Chondrocyte (in vitro differentiated cells): Measurements from ENCODE around the gene CHRNA10. TPM values are rescaled to one million over a fixed set of nuclear protein-coding genes. Genes with fewer than 3 reads are reported as not detected.

ENCODE experiments used
- DNase-seq: peaks from one replicate; pipeline ENCODE4 v3.0.0; 2021; ENCODE audit warnings: mixed read lengths, low spot score
- H3K27ac Mint-ChIP-seq: one replicate; pipeline ENCODE4 v1.8.0; 2021; ENCODE audit warnings: mild to moderate bottlenecking, moderate library complexity, mixed read lengths; ENCODE audit not compliant: unreplicated experiment
- H3K27me3 Mint-ChIP-seq: 2 replicates; pipeline ENCODE4 v1.8.0; 2021; ENCODE audit warnings: low read depth, mixed read lengths
- H3K36me3 Mint-ChIP-seq: 2 replicates; pipeline ENCODE4 v1.8.0; 2021; ENCODE audit warnings: low read depth, mixed read lengths
- H3K4me1 Mint-ChIP-seq: 2 replicates; pipeline ENCODE4 v1.8.0; 2021; ENCODE audit warnings: low read depth, mild to moderate bottlenecking, mixed read lengths
- H3K4me3 Mint-ChIP-seq: one replicate; pipeline ENCODE4 v1.8.0; 2021; ENCODE audit warnings: mild to moderate bottlenecking, moderate library complexity, mixed read lengths; ENCODE audit not compliant: unreplicated experiment
- H3K9me3 Mint-ChIP-seq: 2 replicates; pipeline ENCODE4 v1.8.0; 2021; ENCODE audit warnings: low read depth, mixed read lengths
- CTCF ChIP-seq: fragments of 200-600 bp; sonication (generic); IDR thresholded peaks from 2 replicates; pipeline ENCODE4 v1.5.0; 2021; ENCODE audit warnings: antibody characterized with exemption, mild to moderate bottlenecking, moderate library complexity
- long read RNA-seq: library from polyadenylated mRNA; stranded (forward); transcript quantifications from one replicate; pipeline ENCODE4 v2.0.0, GENCODE V29; 2021
- total RNA-seq: library from RNA; stranded (reverse); gene quantifications from 3 replicates; pipeline ENCODE4 v1.2.1, GENCODE V29; 2021

Gene CHRNA10
- 0.75 to 1.2 TPM (median 0.79 TPM) in 3 replicates for total RNA-seq
- long read RNA-seq, result 0 reads

- Mint-ChIP-seq H3K27ac (peak within 1 kb of the TSS; percentile 33), H3K27me3 (no peaks in the 10 kb centered on the region), H3K9me3 (no peaks in the 10 kb centered on the region), H3K4me1 (peaks cover 3% of the 10 kb centered on the region), H3K36me3 (peaks cover 40% of the 10 kb centered on the region), H3K4me3 (no peak within 1 kb of the TSS)
- TF ChIP-seq CTCF, result no peak
- no peak for DNase-seq
Observed at GRCh38 chr11:3671334-3672254, at the start of gene CHRNA10. CHRNA10 (minus strand) TSS chr11:3671384; CDS start chr11:3671312, 72 bp downstream.

GRCh38 chr11:3712274-3712673 is 41.1 kb upstream of the CHRNA10 start:
- no peak for TF ChIP-seq CTCF
- H3K27ac Mint-ChIP-seq, result no peak overlapping the region
- no peaks in the 10 kb centered on the region for H3K9me3 Mint-ChIP-seq
- no peak for DNase-seq
- peaks cover 28% of the 10 kb centered on the region for H3K36me3 Mint-ChIP-seq
- no peaks in the 10 kb centered on the region for H3K27me3 Mint-ChIP-seq
- peaks cover 8% of the 10 kb centered on the region for H3K4me1 Mint-ChIP-seq
- no peak overlapping the region for H3K4me3 Mint-ChIP-seq

GRCh38 chr11:3710485-3711259 is 39.5 kb upstream of the CHRNA10 start:
- peaks cover 8% of the 10 kb centered on the region for H3K4me1 Mint-ChIP-seq
- no peak for DNase-seq
- H3K27ac Mint-ChIP-seq, result peak overlapping the region; percentile 12
- H3K4me3 Mint-ChIP-seq, result no peak overlapping the region
- H3K27me3 Mint-ChIP-seq, result no peaks in the 10 kb centered on the region
- H3K9me3 Mint-ChIP-seq, result no peaks in the 10 kb centered on the region
- H3K36me3 Mint-ChIP-seq, result peaks cover 30% of the 10 kb centered on the region
- no peak for TF ChIP-seq CTCF

GRCh38 chr11:3709977-3710376 is 38.8 kb upstream of the CHRNA10 start:
- H3K9me3 Mint-ChIP-seq, result no peaks in the 10 kb centered on the region
- no peak overlapping the region for H3K4me3 Mint-ChIP-seq
- no peak for TF ChIP-seq CTCF
- no peak for DNase-seq
- H3K36me3 Mint-ChIP-seq, result peaks cover 30% of the 10 kb centered on the region
- peaks cover 8% of the 10 kb centered on the region for H3K4me1 Mint-ChIP-seq
- H3K27me3 Mint-ChIP-seq, result no peaks in the 10 kb centered on the region
- no peak overlapping the region for H3K27ac Mint-ChIP-seq

GRCh38 chr11:3707176-3707575 is 36.0 kb upstream of the CHRNA10 start:
- no peak overlapping the region for H3K27ac Mint-ChIP-seq

More at GRCh38 chr11:3707176-3707575, 36.0 kb upstream of the CHRNA10 start:
- Mint-ChIP-seq H3K27me3 (no peaks in the 10 kb centered on the region), H3K36me3 (peaks cover 24% of the 10 kb centered on the region), H3K4me1 (peaks cover 8% of the 10 kb centered on the region), H3K9me3 (no peaks in the 10 kb centered on the region), H3K4me3 (no peak overlapping the region)
- no peak for DNase-seq
- no peak for TF ChIP-seq CTCF
